Activated CD8-positive, alpha-beta T cell treated with anti-CD3 and anti-CD28 coated beads for 36 hours (primary cell): Measurements from ENCODE around the gene WDR4. TPM values are rescaled to one million over a fixed set of nuclear protein-coding genes. Genes with fewer than 3 reads are reported as not detected.
A peak's percentile ranks its signal among the peaks of the same experiment; 100 is the strongest.
"Not testable (repeated sequence)": the region's sequence is repeated elsewhere in the genome, so short reads cannot be mapped to it uniquely, and the experiment has no call there.

ENCODE experiments used
- ATAC-seq: fragments of 200-7000 bp; cut with Tn5 transposase; one replicate; pipeline ENCODE4 v1.10.0; 2021; ENCODE audit warnings: mild to moderate bottlenecking, moderate library complexity
- CTCF ChIA-PET: fragments of 350-600 bp; sonication (Branson Sonifier 250); formaldehyde crosslinking; loops from one replicate; lab custom pipeline; 2021; ENCODE audit warnings: antibody characterized with exemption; lab: Charles Lee
- POLR2A ChIA-PET: fragments of 350-600 bp; sonication (Branson Sonifier 250); formaldehyde crosslinking; loops from one replicate; lab custom pipeline; 2021; ENCODE audit warnings: antibody characterized with exemption; lab: Charles Lee
- DNase-seq: peaks from one replicate; pipeline ENCODE4 v3.0.0-alpha.2; 2020
- H3K27ac Mint-ChIP-seq: one replicate; pipeline ENCODE4 v1.8.0; 2021; ENCODE audit warnings: mild to moderate bottlenecking, mixed read lengths
- H3K27me3 Mint-ChIP-seq: one replicate; pipeline ENCODE4 v1.8.0; 2021; ENCODE audit warnings: mixed read lengths
- H3K36me3 Mint-ChIP-seq: one replicate; pipeline ENCODE4 v1.8.0; 2021; ENCODE audit warnings: low read depth, mixed read lengths
- H3K4me1 Mint-ChIP-seq: one replicate; pipeline ENCODE4 v1.8.0; 2021; ENCODE audit warnings: low read depth, mixed read lengths
- H3K4me3 Mint-ChIP-seq: one replicate; pipeline ENCODE4 v1.8.0; 2021; ENCODE audit warnings: mild to moderate bottlenecking, moderate library complexity, mixed read lengths
- H3K9me3 Mint-ChIP-seq: one replicate; pipeline ENCODE4 v1.8.0; 2021; ENCODE audit warnings: mixed read lengths
- intact Hi-C: fragments of 100-400 bp; cut with micrococcal nuclease; formaldehyde crosslinking; loops from one replicate; pipeline ENCODE4 v1.10.0; 2022
- total RNA-seq, 2 experiments: library from RNA; stranded (reverse); gene quantifications; one replicate each; pipeline ENCODE4 v1.2.3, GENCODE V29; 2021
- TF ChIP-seq, protein P1 (sequence below): fragments of 200-600 bp; IDR thresholded peaks from one replicate; pipeline ENCODE4 v1.8.0; 2022; ENCODE audit warnings: antibody characterized with exemption, mild to moderate bottlenecking

WDR4 gene
- total RNA-seq, 2 experiments from 2014 or later = 49.8 to 53.5 TPM

DNA sequence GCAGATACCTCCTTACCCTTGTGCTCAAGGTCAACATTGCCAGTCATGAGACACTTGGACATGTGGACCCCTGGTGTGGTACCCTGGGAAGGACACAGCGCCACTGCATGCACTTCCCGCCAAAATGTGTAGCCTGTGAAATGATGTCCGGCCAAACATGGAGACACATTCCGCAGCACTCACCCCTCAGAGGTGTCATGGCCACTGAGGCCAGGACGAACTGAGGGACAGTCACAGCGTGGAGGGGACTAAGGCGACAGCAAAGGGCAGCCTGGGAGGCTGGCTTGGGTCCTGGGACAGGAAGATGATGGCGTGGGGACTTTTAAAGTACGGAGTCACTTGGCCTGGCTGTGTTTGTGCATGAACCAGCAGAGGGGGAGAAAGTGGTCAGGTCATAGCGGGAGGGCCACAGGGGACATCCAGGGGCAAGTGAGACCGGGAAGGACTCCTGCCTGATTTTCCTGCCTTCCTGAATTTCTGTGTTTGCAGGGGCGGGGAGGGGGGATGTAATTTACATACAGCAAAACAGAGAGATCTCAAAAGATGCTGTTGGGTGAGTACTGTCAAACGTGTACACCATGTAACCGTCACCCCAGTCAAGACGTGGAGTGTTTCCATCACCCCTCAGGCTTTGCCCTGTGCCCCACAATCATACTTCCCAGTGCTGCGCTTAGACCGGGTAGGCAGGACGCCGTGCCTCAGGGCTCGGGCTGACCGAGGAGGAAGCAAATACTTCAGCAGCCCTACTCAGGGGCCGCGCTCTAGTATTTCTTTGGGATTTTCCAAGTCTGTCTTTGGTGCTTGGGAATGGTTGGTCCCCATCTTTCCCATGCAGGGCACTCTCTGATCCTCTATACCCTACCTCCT is 45.2 kb downstream of the WDR4 start:
- peaks cover 32% of the 10 kb centered on the region for H3K4me1 Mint-ChIP-seq
- DNase-seq = no peak
- H3K27ac Mint-ChIP-seq = no peak overlapping the region
- ChIA-PET POLR2A (interaction anchor here (1.0 kb wide), 1 partner anchor 9 kb away, joined by 3 read pairs; no protein-coding TSS in a partner anchor), CTCF (interaction anchor here (1.5 kb wide), 1 partner anchor 180 kb away, joined by 3 read pairs; no protein-coding TSS in a partner anchor)
- H3K9me3 Mint-ChIP-seq = no peaks in the 10 kb centered on the region
- TF ChIP-seq, protein P1, sequence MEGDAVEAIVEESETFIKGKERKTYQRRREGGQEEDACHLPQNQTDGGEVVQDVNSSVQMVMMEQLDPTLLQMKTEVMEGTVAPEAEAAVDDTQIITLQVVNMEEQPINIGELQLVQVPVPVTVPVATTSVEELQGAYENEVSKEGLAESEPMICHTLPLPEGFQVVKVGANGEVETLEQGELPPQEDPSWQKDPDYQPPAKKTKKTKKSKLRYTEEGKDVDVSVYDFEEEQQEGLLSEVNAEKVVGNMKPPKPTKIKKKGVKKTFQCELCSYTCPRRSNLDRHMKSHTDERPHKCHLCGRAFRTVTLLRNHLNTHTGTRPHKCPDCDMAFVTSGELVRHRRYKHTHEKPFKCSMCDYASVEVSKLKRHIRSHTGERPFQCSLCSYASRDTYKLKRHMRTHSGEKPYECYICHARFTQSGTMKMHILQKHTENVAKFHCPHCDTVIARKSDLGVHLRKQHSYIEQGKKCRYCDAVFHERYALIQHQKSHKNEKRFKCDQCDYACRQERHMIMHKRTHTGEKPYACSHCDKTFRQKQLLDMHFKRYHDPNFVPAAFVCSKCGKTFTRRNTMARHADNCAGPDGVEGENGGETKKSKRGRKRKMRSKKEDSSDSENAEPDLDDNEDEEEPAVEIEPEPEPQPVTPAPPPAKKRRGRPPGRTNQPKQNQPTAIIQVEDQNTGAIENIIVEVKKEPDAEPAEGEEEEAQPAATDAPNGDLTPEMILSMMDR = peak; percentile 5
- H3K27me3 Mint-ChIP-seq = peaks cover 1% of the 10 kb centered on the region
- H3K4me3 Mint-ChIP-seq = no peak overlapping the region
- H3K36me3 Mint-ChIP-seq = peaks cover 4% of the 10 kb centered on the region
- intact Hi-C loops = no loop called here
- no peak for ATAC-seq

DNA sequence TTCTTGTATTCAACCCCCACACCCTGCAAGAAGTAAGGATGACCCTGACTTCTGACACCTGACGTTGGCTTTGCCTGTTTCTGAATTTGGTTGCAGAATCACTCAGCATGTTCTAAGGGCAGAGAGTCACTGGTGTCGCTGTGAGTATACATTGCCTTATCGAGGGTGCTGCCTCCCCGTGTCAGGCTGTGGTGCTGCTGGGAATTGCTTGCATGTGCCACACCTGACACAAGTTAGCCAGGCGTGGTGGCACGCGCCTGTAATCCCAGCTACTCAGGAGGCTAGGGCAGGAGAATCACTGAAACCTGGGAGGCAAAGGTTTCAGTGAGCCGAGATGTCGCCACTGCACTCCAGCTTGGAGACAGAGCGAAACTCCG is 45.9 kb downstream of the WDR4 start:
- ChIA-PET POLR2A (interaction anchor here (0.6 to 1.0 kb wide), 2 partner anchors 10 to 53 kb away, joined by 3 read pairs; no protein-coding TSS in a partner anchor), CTCF (interaction anchor here (0.6 to 1.5 kb wide), 3 partner anchors 16 to 240 kb away, joined by 3 to 5 read pairs (median 3); no protein-coding TSS in a partner anchor)
- Mint-ChIP-seq H3K4me1 (peaks cover 32% of the 10 kb centered on the region), H3K4me3 (no peak overlapping the region), H3K9me3 (no peaks in the 10 kb centered on the region), H3K27me3 (peaks cover 4% of the 10 kb centered on the region), H3K36me3 (peaks cover 3% of the 10 kb centered on the region), H3K27ac (peak overlapping the region; percentile 43)
- DNase-seq (peak; percentile 81), ATAC-seq (peak; percentile 85)
- TF ChIP-seq, protein P1 = peak; percentile 45
- intact Hi-C loops = no loop called here

DNA sequence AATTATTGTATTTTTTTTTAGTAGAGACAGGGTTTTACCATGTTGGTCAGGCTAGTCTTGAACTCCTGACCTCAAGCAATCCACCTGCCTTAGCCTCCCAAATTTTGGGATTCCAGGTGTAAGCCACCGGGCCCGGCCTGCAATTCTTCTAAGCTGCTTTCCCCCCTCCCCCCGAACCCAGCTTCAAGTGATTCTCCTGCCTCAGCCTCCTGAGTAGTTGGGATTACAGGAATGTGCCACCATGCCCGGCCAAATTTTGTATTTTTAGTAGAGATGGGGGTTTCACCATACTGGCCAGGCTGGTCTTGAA is 47.1 kb downstream of the WDR4 start:
- ATAC-seq, H3K27ac Mint-ChIP-seq, CTCF ChIA-PET, H3K4me3 Mint-ChIP-seq, DNase-seq, H3K36me3 Mint-ChIP-seq, H3K9me3 Mint-ChIP-seq, intact Hi-C loops: not testable (repeated sequence)
- POLR2A ChIA-PET = interaction anchor here (1.1 kb wide), 1 partner anchor 33 kb away, joined by 3 read pairs; no protein-coding TSS in a partner anchor
- H3K27me3 Mint-ChIP-seq = peaks cover 12% of the 10 kb centered on the region
- H3K4me1 Mint-ChIP-seq = peaks cover 32% of the 10 kb centered on the region

DNA sequence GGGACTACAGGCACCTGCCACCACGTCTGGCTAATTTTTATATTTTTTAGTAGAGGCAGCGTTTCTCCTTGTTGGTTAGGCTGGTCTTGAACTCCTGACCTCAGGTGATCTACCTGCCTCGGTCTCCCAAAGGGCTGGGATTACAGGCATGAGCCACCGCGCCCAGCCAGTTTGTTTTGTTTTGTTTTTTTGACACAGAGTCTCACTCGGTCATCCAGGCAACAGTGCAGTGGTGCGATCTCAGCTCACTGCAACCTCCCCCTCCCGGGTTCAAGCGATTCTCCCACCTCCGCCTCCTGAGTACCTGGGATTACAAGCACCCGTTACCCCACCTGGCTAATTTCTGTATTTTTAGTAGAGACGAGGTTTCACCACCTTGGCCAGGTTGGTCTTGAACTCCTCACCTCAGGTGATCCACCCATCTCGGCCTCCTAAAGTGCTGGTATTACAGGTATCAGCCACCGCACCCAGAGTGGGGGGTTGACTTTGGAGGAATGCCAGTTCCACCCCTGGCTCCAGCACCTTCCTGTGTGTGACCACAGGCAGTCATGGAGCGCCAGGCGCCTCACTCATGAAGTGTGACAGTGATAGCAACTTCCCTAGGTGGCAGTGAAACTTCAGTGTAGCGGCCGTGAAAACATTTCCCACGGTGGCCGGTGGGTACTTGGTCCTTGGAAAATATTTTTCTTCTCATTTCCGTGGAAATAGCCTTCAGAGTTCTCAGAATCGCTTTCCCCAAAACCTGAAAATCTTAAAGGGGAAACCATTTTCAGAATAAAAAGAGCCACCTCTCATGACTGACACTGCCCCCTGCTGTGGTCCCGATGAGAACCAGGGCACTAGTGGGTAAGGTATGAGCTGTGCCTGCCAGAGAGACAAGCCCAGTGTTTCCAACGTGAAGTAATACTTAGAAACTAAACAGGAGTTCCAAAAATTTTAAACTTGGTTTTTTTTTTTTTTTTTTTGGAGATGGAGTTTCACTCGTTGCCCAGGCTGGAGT is 48.6 kb downstream of the WDR4 start:
- TF ChIP-seq, protein P1 = no peak
- no peak overlapping the region for H3K27ac Mint-ChIP-seq
- ChIA-PET POLR2A (interaction anchor here (0.7 to 1.5 kb wide), 3 partner anchors 10 to 188 kb away, joined by 3 to 4 read pairs (median 3); no protein-coding TSS in a partner anchor), CTCF (interaction anchor here (1.4 kb wide), 1 partner anchor 238 kb away, joined by 4 read pairs; no protein-coding TSS in a partner anchor)
- no peak overlapping the region for H3K4me3 Mint-ChIP-seq
- peaks cover 17% of the 10 kb centered on the region for H3K27me3 Mint-ChIP-seq
- peaks cover 2% of the 10 kb centered on the region for H3K9me3 Mint-ChIP-seq
- H3K36me3 Mint-ChIP-seq = no peaks in the 10 kb centered on the region
- ATAC-seq = no peak
- intact Hi-C loops = no loop called here
- peak; percentile 52 for DNase-seq
- H3K4me1 Mint-ChIP-seq = peaks cover 32% of the 10 kb centered on the region

DNA sequence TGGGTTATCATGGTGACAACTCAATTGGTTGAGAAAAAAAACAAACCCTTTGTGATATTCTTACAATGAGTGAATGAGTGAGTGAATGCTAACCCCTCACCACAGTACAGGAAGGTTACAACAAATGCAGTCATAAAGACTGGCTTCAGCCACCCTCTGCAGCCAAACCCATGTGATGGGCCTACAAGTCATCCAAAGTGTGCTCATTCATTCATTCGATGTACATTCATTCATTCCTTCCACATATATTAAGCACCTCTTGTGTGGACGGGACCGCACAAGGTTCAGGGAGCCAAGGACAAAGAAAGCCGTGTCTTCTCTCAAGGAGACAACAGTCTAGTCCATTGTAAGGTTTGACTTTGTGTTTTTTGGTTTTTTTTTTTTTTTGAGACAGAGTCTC is 49.4 kb downstream of the WDR4 start:
- ATAC-seq (no peak), DNase-seq (no peak)
- Mint-ChIP-seq H3K27ac (no peak overlapping the region), H3K4me1 (peaks cover 32% of the 10 kb centered on the region), H3K27me3 (peaks cover 25% of the 10 kb centered on the region), H3K4me3 (no peak overlapping the region), H3K9me3 (peaks cover 2% of the 10 kb centered on the region), H3K36me3 (no peaks in the 10 kb centered on the region)
- intact Hi-C loops = loop anchor here (10.0 kb wide), 1 partner anchor 155 kb away; no protein-coding TSS in a partner anchor
- ChIA-PET POLR2A (no interaction called here), CTCF (interaction anchor here (2.6 kb wide), 1 partner anchor 11 kb away, joined by 10 read pairs; no protein-coding TSS in a partner anchor)
- TF ChIP-seq, protein P1 = no peak
